22Rv1 (cell line): ENCODE measurements around the gene WDFY4.

Source experiments
- ZFX ChIP-seq: fragments of 450-650 bp; IDR thresholded peaks from 2 replicates; pipeline ENCODE4 v1.6.1; 2017; ENCODE audit warnings: antibody characterized with exemption, borderline replicate concordance
- TF ChIP-seq, protein P1 (sequence below): fragments of 450-650 bp; IDR thresholded peaks from 2 replicates; pipeline ENCODE4 v1.5.1; 2017; ENCODE audit warnings: mild to moderate bottlenecking

GRCh38 chr10:48796713-48797245 is 112.1 kb downstream of the WDFY4 start:
- TF ChIP-seq, protein P1, sequence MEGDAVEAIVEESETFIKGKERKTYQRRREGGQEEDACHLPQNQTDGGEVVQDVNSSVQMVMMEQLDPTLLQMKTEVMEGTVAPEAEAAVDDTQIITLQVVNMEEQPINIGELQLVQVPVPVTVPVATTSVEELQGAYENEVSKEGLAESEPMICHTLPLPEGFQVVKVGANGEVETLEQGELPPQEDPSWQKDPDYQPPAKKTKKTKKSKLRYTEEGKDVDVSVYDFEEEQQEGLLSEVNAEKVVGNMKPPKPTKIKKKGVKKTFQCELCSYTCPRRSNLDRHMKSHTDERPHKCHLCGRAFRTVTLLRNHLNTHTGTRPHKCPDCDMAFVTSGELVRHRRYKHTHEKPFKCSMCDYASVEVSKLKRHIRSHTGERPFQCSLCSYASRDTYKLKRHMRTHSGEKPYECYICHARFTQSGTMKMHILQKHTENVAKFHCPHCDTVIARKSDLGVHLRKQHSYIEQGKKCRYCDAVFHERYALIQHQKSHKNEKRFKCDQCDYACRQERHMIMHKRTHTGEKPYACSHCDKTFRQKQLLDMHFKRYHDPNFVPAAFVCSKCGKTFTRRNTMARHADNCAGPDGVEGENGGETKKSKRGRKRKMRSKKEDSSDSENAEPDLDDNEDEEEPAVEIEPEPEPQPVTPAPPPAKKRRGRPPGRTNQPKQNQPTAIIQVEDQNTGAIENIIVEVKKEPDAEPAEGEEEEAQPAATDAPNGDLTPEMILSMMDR, result no peak
- TF ChIP-seq ZFX, result no peak
